Stimulated activated effector memory CD8-positive, alpha-beta T cell treated with anti-CD3 and anti-CD28 coated beads, Interleukin-12 subunit alpha, Interleukin-12 subunit beta, amount 100 ng/mL, for 72 hours (primary cell): ENCODE results near the gene SCGB3A1.

ENCODE experiments used
- ATAC-seq: fragments of 150-1000 bp; cut with Tn5 transposase; 2 replicates; pipeline ENCODE4 v1.10.0; 2021
- DNase-seq, 2 donors: peaks; one replicate each; pipeline ENCODE4 v3.0.0; 2021 to 2022; ENCODE audit warnings: low spot score in 2 of 2
- H3K27ac Mint-ChIP-seq: one replicate; pipeline ENCODE4 v1.8.0; 2022; ENCODE audit warnings: mild to moderate bottlenecking, mixed read lengths
- H3K36me3 Mint-ChIP-seq: one replicate; pipeline ENCODE4 v1.8.0; 2022; ENCODE audit warnings: mild to moderate bottlenecking, mixed read lengths
- H3K4me1 Mint-ChIP-seq: one replicate; pipeline ENCODE4 v1.8.0; 2022; ENCODE audit warnings: mixed read lengths
- H3K4me3 Mint-ChIP-seq: one replicate; pipeline ENCODE4 v1.8.0; 2022; ENCODE audit warnings: mild to moderate bottlenecking, mixed read lengths
- H3K9me3 Mint-ChIP-seq: one replicate; pipeline ENCODE4 v1.8.0; 2022; ENCODE audit warnings: mixed read lengths

Gene SCGB3A1

DNA sequence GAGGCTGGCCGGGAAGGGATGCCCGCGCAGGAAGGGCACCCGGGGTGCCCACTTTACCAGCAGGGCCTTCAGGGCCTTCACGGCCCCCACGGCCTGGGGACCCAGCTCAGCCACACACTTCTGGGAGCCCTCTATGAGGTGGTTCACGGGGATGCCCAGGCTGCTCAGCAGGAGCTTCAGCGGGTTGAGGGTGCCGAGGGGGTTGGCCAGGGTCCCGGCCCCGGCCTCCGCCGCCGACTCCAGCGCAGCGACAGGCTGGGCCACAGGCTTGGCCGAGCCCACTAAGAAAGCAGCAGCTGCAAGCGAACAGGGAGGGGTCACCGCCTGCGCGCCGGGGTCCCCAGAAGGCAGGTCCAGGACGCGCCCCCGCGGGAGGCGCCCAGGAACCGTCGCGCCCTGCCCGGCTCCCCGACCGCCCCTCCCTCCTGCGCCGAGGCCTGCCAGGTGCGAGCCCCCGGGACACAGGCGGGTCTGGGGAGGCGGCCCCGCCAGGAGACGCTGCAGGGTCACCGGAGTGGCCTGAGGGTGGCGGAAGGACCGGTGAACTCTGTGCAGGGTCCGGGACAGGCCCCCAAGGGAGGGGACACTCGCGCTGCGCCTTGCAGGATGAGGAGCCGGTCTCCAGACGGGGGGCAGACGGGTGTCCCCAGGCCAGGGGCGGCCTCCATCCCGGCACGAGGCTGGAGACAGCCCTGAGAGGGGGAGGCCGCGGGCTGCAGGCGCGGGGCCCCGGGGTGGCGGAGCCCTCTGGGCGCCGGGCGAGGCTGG, 572 bp downstream of the SCGB3A1 start:
- no peaks in the 10 kb centered on the region for H3K9me3 Mint-ChIP-seq
- H3K4me1 Mint-ChIP-seq, result peaks cover 6% of the 10 kb centered on the region
- H3K27ac Mint-ChIP-seq, result no peak overlapping the region
- peak overlapping the region; percentile 32 for H3K4me3 Mint-ChIP-seq
- H3K36me3 Mint-ChIP-seq, result no peaks in the 10 kb centered on the region
- ATAC-seq (peak; percentile 17), DNase-seq (no peak)

GRCh38 chr5:180589771-180590542, 1.3 kb downstream of the SCGB3A1 start:
- Mint-ChIP-seq H3K9me3 (no peaks in the 10 kb centered on the region), H3K4me3 (peak overlapping the region; percentile 32), H3K4me1 (peaks cover 6% of the 10 kb centered on the region), H3K36me3 (no peaks in the 10 kb centered on the region), H3K27ac (no peak overlapping the region)
- DNase-seq (no peak), ATAC-seq (no peak)

DNA sequence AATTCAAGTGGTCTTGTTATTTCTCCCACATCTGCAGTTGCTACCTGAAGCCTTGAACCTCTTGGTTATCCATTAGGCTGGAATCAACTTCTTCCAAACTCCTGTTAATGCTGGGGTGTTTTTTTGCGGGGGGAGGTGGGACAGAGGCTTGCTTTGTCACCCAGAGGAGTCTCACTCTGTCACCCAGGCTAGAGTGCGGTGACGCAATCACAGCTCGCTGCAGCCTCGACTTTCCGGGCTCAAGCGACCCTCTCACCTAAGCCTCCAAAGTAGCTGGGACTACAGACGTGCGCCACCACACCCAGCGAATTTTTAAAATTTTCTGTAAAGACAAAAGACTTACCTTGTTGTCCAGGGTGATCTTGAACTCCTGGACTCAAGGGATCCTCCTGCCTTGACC, 4.4 kb downstream of the SCGB3A1 start:
- DNase-seq, result no peak
- Mint-ChIP-seq H3K4me1 (peaks cover under 1% of the 10 kb centered on the region), H3K27ac (no peak overlapping the region), H3K36me3 (peaks cover 5% of the 10 kb centered on the region), H3K9me3 (no peaks in the 10 kb centered on the region), H3K4me3 (no peak overlapping the region)
- ATAC-seq, result no peak

- no peaks in the 10 kb centered on the region for H3K9me3 Mint-ChIP-seq
- H3K4me3 Mint-ChIP-seq, result no peak overlapping the region
- peaks cover 5% of the 10 kb centered on the region for H3K36me3 Mint-ChIP-seq
- no peak for DNase-seq
- ATAC-seq, result no peak
- H3K4me1 Mint-ChIP-seq, result no peaks in the 10 kb centered on the region
- no peak overlapping the region for H3K27ac Mint-ChIP-seq
These were observed 5.1 kb downstream of the SCGB3A1 start for GRCh38 chr5:180586204-180586603.

- peaks cover 5% of the 10 kb centered on the region for H3K36me3 Mint-ChIP-seq
- H3K27ac Mint-ChIP-seq, result no peak overlapping the region
- ATAC-seq (no peak), DNase-seq (no peak)
- no peaks in the 10 kb centered on the region for H3K4me1 Mint-ChIP-seq
- H3K4me3 Mint-ChIP-seq, result no peak overlapping the region
- no peaks in the 10 kb centered on the region for H3K9me3 Mint-ChIP-seq
These were observed 7.6 kb downstream of the SCGB3A1 start for GRCh38 chr5:180583738-180584137.

DNA sequence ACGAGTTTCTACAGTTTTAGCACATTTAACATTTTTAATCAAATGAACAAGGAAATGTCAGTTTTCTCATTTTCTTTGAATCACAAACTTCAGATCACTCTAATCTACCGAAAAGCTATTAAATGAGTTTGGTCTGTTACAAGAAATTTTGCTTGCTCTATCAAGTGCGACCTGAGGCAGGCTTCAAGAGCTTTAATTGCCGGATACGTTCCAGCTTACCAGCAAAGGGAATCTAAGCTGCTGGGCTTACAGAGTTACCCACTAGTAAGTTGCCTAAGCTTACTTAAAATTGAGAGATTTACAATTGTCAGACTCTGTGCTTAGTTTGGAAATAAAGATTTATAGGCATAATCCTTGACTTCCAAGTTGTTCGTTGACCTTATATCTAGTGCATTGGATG, 10.6 kb downstream of the SCGB3A1 start:
- Mint-ChIP-seq H3K4me3 (no peak overlapping the region), H3K9me3 (no peaks in the 10 kb centered on the region), H3K36me3 (peaks cover 25% of the 10 kb centered on the region), H3K4me1 (no peaks in the 10 kb centered on the region), H3K27ac (no peak overlapping the region)
- DNase-seq (no peak), ATAC-seq (no peak)

GRCh38 chr5:180575571-180575970, 15.7 kb downstream of the SCGB3A1 start:
- H3K36me3 Mint-ChIP-seq, result peaks cover 58% of the 10 kb centered on the region
- no peak overlapping the region for H3K4me3 Mint-ChIP-seq
- no peaks in the 10 kb centered on the region for H3K4me1 Mint-ChIP-seq
- ATAC-seq (no peak), DNase-seq (no peak)
- no peak overlapping the region for H3K27ac Mint-ChIP-seq
- no peaks in the 10 kb centered on the region for H3K9me3 Mint-ChIP-seq

DNA sequence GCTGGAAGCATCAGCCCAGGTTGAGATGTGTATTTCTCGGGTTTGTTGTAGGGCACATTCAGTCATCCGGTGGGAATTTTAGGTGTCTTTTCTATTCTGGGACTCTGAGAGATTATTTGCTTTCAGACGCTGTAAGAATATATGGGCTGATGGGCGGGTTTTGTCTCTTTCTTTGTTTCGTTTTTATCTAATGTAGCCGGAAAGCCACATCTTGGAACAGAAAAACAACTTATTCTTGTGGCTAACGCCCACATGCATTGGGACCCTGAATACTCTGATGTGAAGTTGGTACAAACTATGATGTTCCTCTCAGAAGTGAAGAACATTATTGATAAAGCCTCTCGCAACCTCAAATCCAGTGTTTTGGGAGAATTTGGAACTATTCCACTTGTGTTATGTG, 22.4 kb downstream of the SCGB3A1 start:
- ATAC-seq (no peak), DNase-seq (no peak)
- no peaks in the 10 kb centered on the region for H3K9me3 Mint-ChIP-seq
- H3K27ac Mint-ChIP-seq, result peak overlapping the region; percentile 52
- H3K36me3 Mint-ChIP-seq, result peaks cover 84% of the 10 kb centered on the region
- H3K4me3 Mint-ChIP-seq, result no peak overlapping the region
- H3K4me1 Mint-ChIP-seq, result no peaks in the 10 kb centered on the region

- ATAC-seq, result peak; percentile 57
- no peak for DNase-seq
- Mint-ChIP-seq H3K4me1 (peaks cover 25% of the 10 kb centered on the region), H3K36me3 (peaks cover 80% of the 10 kb centered on the region), H3K4me3 (no peak overlapping the region), H3K9me3 (no peaks in the 10 kb centered on the region), H3K27ac (peak overlapping the region; percentile 18)
These were observed 27.3 kb downstream of the SCGB3A1 start for GRCh38 chr5:180563994-180564393.

- H3K4me1 Mint-ChIP-seq, result peaks cover 44% of the 10 kb centered on the region
- no peaks in the 10 kb centered on the region for H3K9me3 Mint-ChIP-seq
- H3K27ac Mint-ChIP-seq, result no peak overlapping the region
- DNase-seq (no peak), ATAC-seq (no peak)
- H3K36me3 Mint-ChIP-seq, result peaks cover 56% of the 10 kb centered on the region
- no peak overlapping the region for H3K4me3 Mint-ChIP-seq
These were observed 33.1 kb downstream of the SCGB3A1 start for GRCh38 chr5:180558232-180558631.

- H3K4me1 Mint-ChIP-seq, result peaks cover 44% of the 10 kb centered on the region
- H3K27ac Mint-ChIP-seq, result peak overlapping the region; percentile 15
- peak; percentile 83 for ATAC-seq
- H3K9me3 Mint-ChIP-seq, result no peaks in the 10 kb centered on the region
- no peak overlapping the region for H3K4me3 Mint-ChIP-seq
- peaks cover 56% of the 10 kb centered on the region for H3K36me3 Mint-ChIP-seq
- DNase-seq, result no peak
These were observed 34.0 kb downstream of the SCGB3A1 start for GRCh38 chr5:180557217-180557809.

DNA sequence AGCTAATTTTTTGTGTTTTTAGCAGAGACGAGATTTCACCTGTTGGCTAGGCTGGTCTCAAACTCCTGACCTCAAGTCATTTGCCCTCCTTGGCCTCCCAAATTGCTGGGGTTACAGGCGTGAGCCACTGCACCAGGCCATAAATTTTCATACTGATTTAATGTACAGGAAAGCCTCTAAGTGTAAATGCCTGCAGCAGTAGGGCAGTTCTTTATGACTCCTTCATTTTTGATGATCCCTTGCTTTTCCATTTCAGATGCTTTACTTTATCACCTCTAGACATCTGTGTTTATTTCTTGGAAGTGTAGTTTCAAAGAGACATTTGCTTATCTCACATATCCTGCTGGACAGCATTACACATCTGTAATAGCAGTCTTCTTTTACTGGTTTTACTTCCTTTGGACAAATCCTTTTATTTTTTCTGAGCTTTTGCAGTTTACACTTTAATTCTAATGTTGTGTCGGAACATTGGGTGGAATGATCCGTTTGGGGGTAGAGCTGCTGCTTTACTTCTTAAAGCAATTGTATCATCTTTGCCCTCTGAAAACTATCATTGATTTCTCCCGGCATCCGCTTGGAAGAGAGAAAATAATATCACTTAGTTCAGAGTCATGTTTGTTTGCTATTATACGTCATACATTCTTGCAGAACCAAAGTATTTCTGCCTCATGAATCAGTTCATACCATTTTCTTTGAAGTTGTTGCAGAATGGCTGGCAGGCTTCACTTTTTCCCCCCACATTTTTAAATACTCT, 36.0 kb downstream of the SCGB3A1 start:
- no peak for DNase-seq
- no peak for ATAC-seq
- Mint-ChIP-seq H3K27ac (no peak overlapping the region), H3K9me3 (no peaks in the 10 kb centered on the region), H3K4me3 (no peak overlapping the region), H3K36me3 (peaks cover 70% of the 10 kb centered on the region), H3K4me1 (peaks cover 26% of the 10 kb centered on the region)

DNA sequence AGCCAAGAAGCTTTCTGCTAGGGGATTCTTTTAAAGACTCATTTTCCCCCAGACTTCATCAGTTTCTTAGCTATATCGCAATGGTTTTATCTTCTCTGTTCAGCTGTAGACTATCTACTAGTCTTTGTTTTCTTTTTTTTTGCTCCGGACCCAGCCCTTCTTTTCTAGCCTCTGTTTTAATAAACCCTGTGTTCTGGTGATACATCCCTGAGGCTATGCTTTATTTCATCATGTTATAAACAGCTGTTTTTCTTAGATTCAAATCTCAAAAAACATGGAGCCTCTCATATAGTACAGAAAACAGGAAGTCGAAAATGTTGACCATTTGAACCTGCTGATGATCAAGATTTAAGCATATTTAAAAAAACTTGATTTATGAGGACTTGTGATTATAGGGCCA, 37.8 kb downstream of the SCGB3A1 start:
- ATAC-seq (no peak), DNase-seq (no peak)
- Mint-ChIP-seq H3K36me3 (peaks cover 77% of the 10 kb centered on the region), H3K9me3 (no peaks in the 10 kb centered on the region), H3K4me3 (no peak overlapping the region), H3K27ac (no peak overlapping the region), H3K4me1 (peaks cover 16% of the 10 kb centered on the region)

GRCh38 chr5:180548563-180548962, 42.7 kb downstream of the SCGB3A1 start:
- DNase-seq (no peak), ATAC-seq (no peak)
- H3K36me3 Mint-ChIP-seq, result peaks cover 91% of the 10 kb centered on the region
- no peak overlapping the region for H3K4me3 Mint-ChIP-seq
- no peaks in the 10 kb centered on the region for H3K9me3 Mint-ChIP-seq
- H3K27ac Mint-ChIP-seq, result peak overlapping the region; percentile 75
- peaks cover 18% of the 10 kb centered on the region for H3K4me1 Mint-ChIP-seq

- Mint-ChIP-seq H3K27ac (no peak overlapping the region), H3K9me3 (no peaks in the 10 kb centered on the region), H3K4me3 (no peak overlapping the region), H3K36me3 (peaks cover 89% of the 10 kb centered on the region), H3K4me1 (peaks cover 18% of the 10 kb centered on the region)
- DNase-seq, result no peak
- ATAC-seq, result no peak
These were observed 46.1 kb downstream of the SCGB3A1 start for GRCh38 chr5:180545248-180545647.
